WTC11 (cell line): ENCODE measurements around the gene SRGN. TPM values are rescaled to one million over a fixed set of nuclear protein-coding genes. Genes with fewer than 3 reads are reported as not detected.

Experiments used
- ATAC-seq: fragments of 200-7000 bp; cut with Tn5 transposase; 2 replicates; pipeline ENCODE4 v1.10.0; 2021; ENCODE audit warnings: mild to moderate bottlenecking, moderate library complexity
- CTCF ChIA-PET: fragments of 300-600 bp; sonication (Branson Sonifier 250); formaldehyde crosslinking; loops from one replicate; lab custom pipeline; 2021; ENCODE audit warnings: antibody characterized with exemption; lab: Charles Lee
- POLR2A ChIA-PET: fragments of 350-600 bp; sonication (Branson Sonifier 250); formaldehyde crosslinking; loops from one replicate; lab custom pipeline; 2021; ENCODE audit warnings: antibody characterized with exemption; lab: Charles Lee
- DNase-seq: peaks from one replicate; pipeline ENCODE4 v3.0.0; 2021; ENCODE audit warnings: low spot score
- H3K27ac Mint-ChIP-seq: 2 replicates; pipeline ENCODE4 v1.8.0; 2021; ENCODE audit warnings: mixed read lengths
- H3K27me3 Mint-ChIP-seq: 2 replicates; pipeline ENCODE4 v1.8.0; 2021; ENCODE audit warnings: low read depth, mild to moderate bottlenecking, moderate library complexity, mixed read lengths
- H3K36me3 Mint-ChIP-seq: 2 replicates; pipeline ENCODE4 v1.8.0; 2021; ENCODE audit warnings: mixed read lengths
- H3K4me1 Mint-ChIP-seq: 2 replicates; pipeline ENCODE4 v1.8.0; 2022; ENCODE audit warnings: mixed read lengths
- H3K4me3 Mint-ChIP-seq: 2 replicates; pipeline ENCODE4 v1.8.0; 2021; ENCODE audit warnings: mild to moderate bottlenecking, moderate library complexity, mixed read lengths
- H3K9me3 Mint-ChIP-seq: 2 replicates; pipeline ENCODE4 v1.8.0; 2021; ENCODE audit warnings: mixed read lengths
- CREM ChIP-seq: sonication (generic); formaldehyde crosslinking; IDR thresholded peaks from 2 replicates; pipeline ENCODE4 v1.8.1; 2022; ENCODE audit warnings: mild to moderate bottlenecking, missing genetic modification reagents, moderate library complexity
- OVOL2 ChIP-seq: fragments of 250-450 bp; sonication (Bioruptor Pico); IDR thresholded peaks from 2 replicates; pipeline ENCODE4 v1.9.0; 2021; ENCODE audit warnings: mild to moderate bottlenecking, borderline replicate concordance
- PRRX2 ChIP-seq: fragments of 250-450 bp; sonication (Bioruptor Pico); IDR thresholded peaks from 2 replicates; pipeline ENCODE4 v1.8.0; 2021; ENCODE audit warnings: mild to moderate bottlenecking
- SMAD3 ChIP-seq: sonication (generic); formaldehyde crosslinking; IDR thresholded peaks from 2 replicates; pipeline ENCODE4 v1.8.0; 2022; ENCODE audit warnings: missing genetic modification reagents, mild to moderate bottlenecking, borderline replicate concordance
- SMAD4 ChIP-seq: sonication (generic); formaldehyde crosslinking; IDR thresholded peaks from 2 replicates; pipeline ENCODE4 v1.8.0; 2022; ENCODE audit warnings: mild to moderate bottlenecking, missing genetic modification reagents
- TEAD1 ChIP-seq: sonication (generic); formaldehyde crosslinking; IDR thresholded peaks from 2 replicates; pipeline ENCODE4 v1.8.0; 2022; ENCODE audit warnings: mild to moderate bottlenecking, missing genetic modification reagents
- ZNF219 ChIP-seq: sonication (generic); formaldehyde crosslinking; IDR thresholded peaks from 2 replicates; pipeline ENCODE4 v1.8.0; 2023; ENCODE audit warnings: missing genetic modification reagents, mild to moderate bottlenecking, borderline replicate concordance
- ZNF263 ChIP-seq: sonication (generic); formaldehyde crosslinking; IDR thresholded peaks from 2 replicates; pipeline ENCODE4 v1.8.1; 2022; ENCODE audit warnings: low read depth, mild to moderate bottlenecking, moderate library complexity, missing genetic modification reagents
- total RNA-seq: library from RNA; stranded (reverse); gene quantifications from 3 replicates; pipeline ENCODE4 v1.2.3, GENCODE V29; 2021
- TF ChIP-seq, protein P1 (sequence below): sonication (generic); formaldehyde crosslinking; IDR thresholded peaks from 2 replicates; pipeline ENCODE4 v1.8.0; 2022; ENCODE audit warnings: mild to moderate bottlenecking, missing genetic modification reagents
- TF ChIP-seq, protein P2 (sequence below): fragments of 250-450 bp; sonication (Bioruptor Pico); IDR thresholded peaks from 2 replicates; pipeline ENCODE4 v1.9.0; 2021; ENCODE audit warnings: mild to moderate bottlenecking, borderline replicate concordance
- TF ChIP-seq, protein P3 (sequence below): sonication (generic); formaldehyde crosslinking; IDR thresholded peaks from 2 replicates; pipeline ENCODE4 v1.8.1; 2023; ENCODE audit warnings: mild to moderate bottlenecking, missing genetic modification reagents
- TF ChIP-seq, protein P4 (sequence below): sonication (generic); formaldehyde crosslinking; IDR thresholded peaks from 2 replicates; pipeline ENCODE4 v1.8.1; 2023; ENCODE audit warnings: mild to moderate bottlenecking, missing genetic modification reagents, borderline replicate concordance
- TF ChIP-seq, protein P5 (sequence below): sonication (generic); formaldehyde crosslinking; IDR thresholded peaks from 2 replicates; pipeline ENCODE4 v1.8.0; 2022; ENCODE audit warnings: mild to moderate bottlenecking, missing genetic modification reagents
- TF ChIP-seq, protein P6 (sequence below): sonication (generic); formaldehyde crosslinking; IDR thresholded peaks from 2 replicates; pipeline ENCODE4 v1.8.0; 2022; ENCODE audit warnings: missing genetic modification reagents

SRGN gene
- total RNA-seq, 1 experiment from 2014 or later: 1.4 TPM

DNA sequence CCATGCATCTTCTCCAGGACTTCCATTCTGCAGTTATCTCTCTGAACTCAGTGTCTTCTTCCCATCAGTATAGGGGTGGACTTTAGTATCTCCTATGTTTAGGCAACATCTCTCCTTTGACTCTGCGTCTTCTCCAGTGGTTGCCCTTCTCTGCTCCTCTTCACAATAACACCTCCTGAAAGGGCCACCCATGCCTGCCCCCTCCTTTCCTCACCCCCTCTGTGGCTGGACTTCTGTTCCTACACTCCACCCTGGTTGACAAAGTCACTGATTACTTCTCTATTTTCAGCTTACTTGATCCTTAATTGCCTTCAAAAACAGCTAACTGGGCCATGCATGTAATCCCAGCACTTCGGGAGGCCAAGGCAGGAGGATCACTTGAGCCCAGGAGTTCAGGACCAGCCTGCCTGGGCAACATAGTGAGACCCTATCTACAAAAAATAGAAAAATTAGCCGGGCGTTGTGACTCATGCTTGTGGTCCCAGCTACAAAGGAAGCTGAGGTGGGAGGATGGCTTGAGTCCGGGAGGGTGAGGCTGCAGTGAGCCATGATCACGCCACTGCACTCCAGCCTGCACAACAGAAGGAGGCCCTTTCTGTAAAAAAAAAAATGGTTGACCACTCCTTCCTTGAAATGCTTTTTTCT lies 13.7 kb downstream of the SRGN start (continued):
- TF ChIP-seq, protein P1, sequence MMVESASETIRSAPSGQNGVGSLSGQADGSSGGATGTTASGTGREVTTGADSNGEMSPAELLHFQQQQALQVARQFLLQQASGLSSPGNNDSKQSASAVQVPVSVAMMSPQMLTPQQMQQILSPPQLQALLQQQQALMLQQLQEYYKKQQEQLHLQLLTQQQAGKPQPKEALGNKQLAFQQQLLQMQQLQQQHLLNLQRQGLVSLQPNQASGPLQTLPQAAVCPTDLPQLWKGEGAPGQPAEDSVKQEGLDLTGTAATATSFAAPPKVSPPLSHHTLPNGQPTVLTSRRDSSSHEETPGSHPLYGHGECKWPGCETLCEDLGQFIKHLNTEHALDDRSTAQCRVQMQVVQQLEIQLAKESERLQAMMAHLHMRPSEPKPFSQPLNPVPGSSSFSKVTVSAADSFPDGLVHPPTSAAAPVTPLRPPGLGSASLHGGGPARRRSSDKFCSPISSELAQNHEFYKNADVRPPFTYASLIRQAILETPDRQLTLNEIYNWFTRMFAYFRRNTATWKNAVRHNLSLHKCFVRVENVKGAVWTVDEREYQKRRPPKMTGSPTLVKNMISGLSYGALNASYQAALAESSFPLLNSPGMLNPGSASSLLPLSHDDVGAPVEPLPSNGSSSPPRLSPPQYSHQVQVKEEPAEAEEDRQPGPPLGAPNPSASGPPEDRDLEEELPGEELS (CRISPR knock-in tag): no peak
- TF ChIP-seq SMAD3 (CRISPR knock-in tag) (no peak), CREM (CRISPR knock-in tag) (no peak), SMAD4 (CRISPR knock-in tag) (no peak)
- TF ChIP-seq, all 79 proteins: peak for 0

DNA sequence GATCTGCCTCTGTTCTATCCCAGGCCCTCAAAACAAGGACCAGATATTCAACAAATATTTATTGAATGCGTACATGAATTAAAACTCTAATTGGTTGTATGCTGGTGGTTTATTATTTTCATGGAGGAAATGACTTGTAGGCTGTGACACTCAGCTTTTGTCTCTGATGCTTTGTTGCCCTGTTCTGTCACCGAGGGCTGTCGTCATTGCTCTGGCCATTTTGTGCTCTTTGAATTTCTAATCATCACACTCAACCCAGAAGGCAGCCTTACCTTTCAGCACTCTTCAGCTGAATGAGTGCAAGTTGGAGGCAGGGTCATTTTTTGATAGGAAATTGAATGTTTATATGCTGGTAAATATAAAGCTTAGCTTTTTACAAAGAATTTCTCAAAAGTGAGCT lies 14.5 kb downstream of the SRGN start:
- no peak overlapping the region for H3K4me3 Mint-ChIP-seq
- no peaks in the 10 kb centered on the region for H3K36me3 Mint-ChIP-seq
- CTCF ChIA-PET: no interaction called here
- no peaks in the 10 kb centered on the region for H3K9me3 Mint-ChIP-seq
- TF ChIP-seq, protein P2, sequence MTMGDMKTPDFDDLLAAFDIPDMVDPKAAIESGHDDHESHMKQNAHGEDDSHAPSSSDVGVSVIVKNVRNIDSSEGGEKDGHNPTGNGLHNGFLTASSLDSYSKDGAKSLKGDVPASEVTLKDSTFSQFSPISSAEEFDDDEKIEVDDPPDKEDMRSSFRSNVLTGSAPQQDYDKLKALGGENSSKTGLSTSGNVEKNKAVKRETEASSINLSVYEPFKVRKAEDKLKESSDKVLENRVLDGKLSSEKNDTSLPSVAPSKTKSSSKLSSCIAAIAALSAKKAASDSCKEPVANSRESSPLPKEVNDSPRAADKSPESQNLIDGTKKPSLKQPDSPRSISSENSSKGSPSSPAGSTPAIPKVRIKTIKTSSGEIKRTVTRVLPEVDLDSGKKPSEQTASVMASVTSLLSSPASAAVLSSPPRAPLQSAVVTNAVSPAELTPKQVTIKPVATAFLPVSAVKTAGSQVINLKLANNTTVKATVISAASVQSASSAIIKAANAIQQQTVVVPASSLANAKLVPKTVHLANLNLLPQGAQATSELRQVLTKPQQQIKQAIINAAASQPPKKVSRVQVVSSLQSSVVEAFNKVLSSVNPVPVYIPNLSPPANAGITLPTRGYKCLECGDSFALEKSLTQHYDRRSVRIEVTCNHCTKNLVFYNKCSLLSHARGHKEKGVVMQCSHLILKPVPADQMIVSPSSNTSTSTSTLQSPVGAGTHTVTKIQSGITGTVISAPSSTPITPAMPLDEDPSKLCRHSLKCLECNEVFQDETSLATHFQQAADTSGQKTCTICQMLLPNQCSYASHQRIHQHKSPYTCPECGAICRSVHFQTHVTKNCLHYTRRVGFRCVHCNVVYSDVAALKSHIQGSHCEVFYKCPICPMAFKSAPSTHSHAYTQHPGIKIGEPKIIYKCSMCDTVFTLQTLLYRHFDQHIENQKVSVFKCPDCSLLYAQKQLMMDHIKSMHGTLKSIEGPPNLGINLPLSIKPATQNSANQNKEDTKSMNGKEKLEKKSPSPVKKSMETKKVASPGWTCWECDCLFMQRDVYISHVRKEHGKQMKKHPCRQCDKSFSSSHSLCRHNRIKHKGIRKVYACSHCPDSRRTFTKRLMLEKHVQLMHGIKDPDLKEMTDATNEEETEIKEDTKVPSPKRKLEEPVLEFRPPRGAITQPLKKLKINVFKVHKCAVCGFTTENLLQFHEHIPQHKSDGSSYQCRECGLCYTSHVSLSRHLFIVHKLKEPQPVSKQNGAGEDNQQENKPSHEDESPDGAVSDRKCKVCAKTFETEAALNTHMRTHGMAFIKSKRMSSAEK (CRISPR knock-in tag): no peak
- TF ChIP-seq, protein P3, sequence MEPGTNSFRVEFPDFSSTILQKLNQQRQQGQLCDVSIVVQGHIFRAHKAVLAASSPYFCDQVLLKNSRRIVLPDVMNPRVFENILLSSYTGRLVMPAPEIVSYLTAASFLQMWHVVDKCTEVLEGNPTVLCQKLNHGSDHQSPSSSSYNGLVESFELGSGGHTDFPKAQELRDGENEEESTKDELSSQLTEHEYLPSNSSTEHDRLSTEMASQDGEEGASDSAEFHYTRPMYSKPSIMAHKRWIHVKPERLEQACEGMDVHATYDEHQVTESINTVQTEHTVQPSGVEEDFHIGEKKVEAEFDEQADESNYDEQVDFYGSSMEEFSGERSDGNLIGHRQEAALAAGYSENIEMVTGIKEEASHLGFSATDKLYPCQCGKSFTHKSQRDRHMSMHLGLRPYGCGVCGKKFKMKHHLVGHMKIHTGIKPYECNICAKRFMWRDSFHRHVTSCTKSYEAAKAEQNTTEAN (CRISPR knock-in tag): no peak
- no peak for TF ChIP-seq ZNF263
- TF ChIP-seq, protein P4, sequence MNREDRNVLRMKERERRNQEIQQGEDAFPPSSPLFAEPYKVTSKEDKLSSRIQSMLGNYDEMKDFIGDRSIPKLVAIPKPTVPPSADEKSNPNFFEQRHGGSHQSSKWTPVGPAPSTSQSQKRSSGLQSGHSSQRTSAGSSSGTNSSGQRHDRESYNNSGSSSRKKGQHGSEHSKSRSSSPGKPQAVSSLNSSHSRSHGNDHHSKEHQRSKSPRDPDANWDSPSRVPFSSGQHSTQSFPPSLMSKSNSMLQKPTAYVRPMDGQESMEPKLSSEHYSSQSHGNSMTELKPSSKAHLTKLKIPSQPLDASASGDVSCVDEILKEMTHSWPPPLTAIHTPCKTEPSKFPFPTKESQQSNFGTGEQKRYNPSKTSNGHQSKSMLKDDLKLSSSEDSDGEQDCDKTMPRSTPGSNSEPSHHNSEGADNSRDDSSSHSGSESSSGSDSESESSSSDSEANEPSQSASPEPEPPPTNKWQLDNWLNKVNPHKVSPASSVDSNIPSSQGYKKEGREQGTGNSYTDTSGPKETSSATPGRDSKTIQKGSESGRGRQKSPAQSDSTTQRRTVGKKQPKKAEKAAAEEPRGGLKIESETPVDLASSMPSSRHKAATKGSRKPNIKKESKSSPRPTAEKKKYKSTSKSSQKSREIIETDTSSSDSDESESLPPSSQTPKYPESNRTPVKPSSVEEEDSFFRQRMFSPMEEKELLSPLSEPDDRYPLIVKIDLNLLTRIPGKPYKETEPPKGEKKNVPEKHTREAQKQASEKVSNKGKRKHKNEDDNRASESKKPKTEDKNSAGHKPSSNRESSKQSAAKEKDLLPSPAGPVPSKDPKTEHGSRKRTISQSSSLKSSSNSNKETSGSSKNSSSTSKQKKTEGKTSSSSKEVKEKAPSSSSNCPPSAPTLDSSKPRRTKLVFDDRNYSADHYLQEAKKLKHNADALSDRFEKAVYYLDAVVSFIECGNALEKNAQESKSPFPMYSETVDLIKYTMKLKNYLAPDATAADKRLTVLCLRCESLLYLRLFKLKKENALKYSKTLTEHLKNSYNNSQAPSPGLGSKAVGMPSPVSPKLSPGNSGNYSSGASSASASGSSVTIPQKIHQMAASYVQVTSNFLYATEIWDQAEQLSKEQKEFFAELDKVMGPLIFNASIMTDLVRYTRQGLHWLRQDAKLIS (CRISPR knock-in tag): no peak
- no peak for TF ChIP-seq OVOL2 (CRISPR knock-in tag)
- TF ChIP-seq SMAD3 (CRISPR knock-in tag): no peak
- no peak for ATAC-seq
- POLR2A ChIA-PET: no interaction called here
- H3K27ac Mint-ChIP-seq: no peak overlapping the region
- peaks cover 4% of the 10 kb centered on the region for H3K4me1 Mint-ChIP-seq
- no peaks in the 10 kb centered on the region for H3K27me3 Mint-ChIP-seq
- no peak for DNase-seq

DNA sequence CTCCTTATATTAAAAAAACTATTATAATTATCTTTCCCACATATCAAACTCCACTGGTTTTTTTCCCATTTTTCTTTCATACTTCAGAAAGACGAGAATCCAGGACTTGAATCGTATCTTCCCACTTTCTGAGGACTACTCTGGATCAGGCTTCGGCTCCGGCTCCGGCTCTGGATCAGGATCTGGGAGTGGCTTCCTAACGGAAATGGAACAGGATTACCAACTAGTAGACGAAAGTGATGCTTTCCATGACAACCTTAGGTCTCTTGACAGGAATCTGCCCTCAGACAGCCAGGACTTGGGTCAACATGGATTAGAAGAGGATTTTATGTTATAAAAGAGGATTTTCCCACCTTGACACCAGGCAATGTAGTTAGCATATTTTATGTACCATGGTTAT lies 15.9 kb downstream of the SRGN start:
- Mint-ChIP-seq H3K4me3 (no peak overlapping the region), H3K27ac (no peak overlapping the region), H3K9me3 (no peaks in the 10 kb centered on the region), H3K4me1 (peaks cover 4% of the 10 kb centered on the region), H3K27me3 (no peaks in the 10 kb centered on the region), H3K36me3 (no peaks in the 10 kb centered on the region)
- no peak for DNase-seq
- CTCF ChIA-PET: no interaction called here
- ATAC-seq: no peak
- POLR2A ChIA-PET: no interaction called here
- no peak for TF ChIP-seq TEAD1 (CRISPR knock-in tag)
- TF ChIP-seq ZNF219: no peak
- TF ChIP-seq PRRX2 (CRISPR knock-in tag): no peak
- no peak for TF ChIP-seq OVOL2 (CRISPR knock-in tag)
- TF ChIP-seq, protein P5, sequence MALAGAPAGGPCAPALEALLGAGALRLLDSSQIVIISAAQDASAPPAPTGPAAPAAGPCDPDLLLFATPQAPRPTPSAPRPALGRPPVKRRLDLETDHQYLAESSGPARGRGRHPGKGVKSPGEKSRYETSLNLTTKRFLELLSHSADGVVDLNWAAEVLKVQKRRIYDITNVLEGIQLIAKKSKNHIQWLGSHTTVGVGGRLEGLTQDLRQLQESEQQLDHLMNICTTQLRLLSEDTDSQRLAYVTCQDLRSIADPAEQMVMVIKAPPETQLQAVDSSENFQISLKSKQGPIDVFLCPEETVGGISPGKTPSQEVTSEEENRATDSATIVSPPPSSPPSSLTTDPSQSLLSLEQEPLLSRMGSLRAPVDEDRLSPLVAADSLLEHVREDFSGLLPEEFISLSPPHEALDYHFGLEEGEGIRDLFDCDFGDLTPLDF (CRISPR knock-in tag): no peak
- TF ChIP-seq, protein P6, sequence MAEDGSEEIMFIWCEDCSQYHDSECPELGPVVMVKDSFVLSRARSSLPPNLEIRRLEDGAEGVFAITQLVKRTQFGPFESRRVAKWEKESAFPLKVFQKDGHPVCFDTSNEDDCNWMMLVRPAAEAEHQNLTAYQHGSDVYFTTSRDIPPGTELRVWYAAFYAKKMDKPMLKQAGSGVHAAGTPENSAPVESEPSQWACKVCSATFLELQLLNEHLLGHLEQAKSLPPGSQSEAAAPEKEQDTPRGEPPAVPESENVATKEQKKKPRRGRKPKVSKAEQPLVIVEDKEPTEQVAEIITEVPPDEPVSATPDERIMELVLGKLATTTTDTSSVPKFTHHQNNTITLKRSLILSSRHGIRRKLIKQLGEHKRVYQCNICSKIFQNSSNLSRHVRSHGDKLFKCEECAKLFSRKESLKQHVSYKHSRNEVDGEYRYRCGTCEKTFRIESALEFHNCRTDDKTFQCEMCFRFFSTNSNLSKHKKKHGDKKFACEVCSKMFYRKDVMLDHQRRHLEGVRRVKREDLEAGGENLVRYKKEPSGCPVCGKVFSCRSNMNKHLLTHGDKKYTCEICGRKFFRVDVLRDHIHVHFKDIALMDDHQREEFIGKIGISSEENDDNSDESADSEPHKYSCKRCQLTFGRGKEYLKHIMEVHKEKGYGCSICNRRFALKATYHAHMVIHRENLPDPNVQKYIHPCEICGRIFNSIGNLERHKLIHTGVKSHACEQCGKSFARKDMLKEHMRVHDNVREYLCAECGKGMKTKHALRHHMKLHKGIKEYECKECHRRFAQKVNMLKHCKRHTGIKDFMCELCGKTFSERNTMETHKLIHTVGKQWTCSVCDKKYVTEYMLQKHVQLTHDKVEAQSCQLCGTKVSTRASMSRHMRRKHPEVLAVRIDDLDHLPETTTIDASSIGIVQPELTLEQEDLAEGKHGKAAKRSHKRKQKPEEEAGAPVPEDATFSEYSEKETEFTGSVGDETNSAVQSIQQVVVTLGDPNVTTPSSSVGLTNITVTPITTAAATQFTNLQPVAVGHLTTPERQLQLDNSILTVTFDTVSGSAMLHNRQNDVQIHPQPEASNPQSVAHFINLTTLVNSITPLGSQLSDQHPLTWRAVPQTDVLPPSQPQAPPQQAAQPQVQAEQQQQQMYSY (CRISPR knock-in tag): no peak
